KMS-11 (cell line): Measurements from ENCODE around the gene GNAZ.

Experiments
- H2AFZ ChIP-seq: fragments of 200-600 bp; sonication (generic); 2 replicates; pipeline ENCODE4 v1.6.1; 2016; ENCODE audit warnings: antibody characterized with exemption, mixed run types, low read depth
- H3K27ac ChIP-seq: fragments of 200-600 bp; sonication (generic); 2 replicates; pipeline ENCODE4 v1.6.1; 2016; ENCODE audit warnings: mild to moderate bottlenecking, mixed run types
- H3K27me3 ChIP-seq: fragments of 200-600 bp; sonication (generic); 2 replicates; pipeline ENCODE4 v1.6.1; 2017; ENCODE audit warnings: mild to moderate bottlenecking, low read depth, mixed run types, moderate library complexity; ENCODE audit not compliant: insufficient read depth
- H3K36me3 ChIP-seq: fragments of 200-600 bp; sonication (generic); 2 replicates; pipeline ENCODE4 v1.6.1; 2017; ENCODE audit warnings: mild to moderate bottlenecking, mixed run types; ENCODE audit not compliant: insufficient read depth
- H3K4me1 ChIP-seq: fragments of 200-600 bp; sonication (generic); 2 replicates; pipeline ENCODE4 v1.6.1; 2016; ENCODE audit warnings: mild to moderate bottlenecking, low read depth, mixed run types; ENCODE audit not compliant: poor library complexity, severe bottlenecking
- H3K4me2 ChIP-seq: fragments of 200-600 bp; sonication (generic); 2 replicates; pipeline ENCODE4 v1.7.0; 2016; ENCODE audit warnings: mild to moderate bottlenecking, mixed run types
- H3K4me3 ChIP-seq: fragments of 200-600 bp; sonication (generic); IDR thresholded peaks from 2 replicates; pipeline ENCODE4 v1.6.1; 2017; ENCODE audit warnings: low read depth, low read length, mixed read lengths; ENCODE audit not compliant: insufficient read depth
- H3K79me2 ChIP-seq: fragments of 200-600 bp; sonication (generic); 2 replicates; pipeline ENCODE4 v1.6.1; 2016; ENCODE audit warnings: low read depth, mixed run types; ENCODE audit not compliant: insufficient read depth
- H3K9ac ChIP-seq: fragments of 200-600 bp; sonication (generic); 2 replicates; pipeline ENCODE4 v1.6.1; 2016; ENCODE audit warnings: mild to moderate bottlenecking, mixed run types
- H4K20me1 ChIP-seq: fragments of 200-600 bp; sonication (generic); 2 replicates; pipeline ENCODE4 v1.6.1; 2016; ENCODE audit warnings: mild to moderate bottlenecking, mixed run types; ENCODE audit not compliant: insufficient read depth
- CTCF ChIP-seq: fragments of 200-600 bp; sonication (generic); conservative IDR thresholded peaks from 2 replicates; pipeline ENCODE4 v1.6.1; 2017; ENCODE audit warnings: low read depth, mild to moderate bottlenecking, antibody characterized with exemption, low read length, moderate library complexity, mixed read lengths

Gene GNAZ

GRCh38 chr22:23161574-23161973, 91.3 kb downstream of the GNAZ start:
- Histone ChIP-seq H3K27ac (no peak overlapping the region), H3K79me2 (no peaks in the 10 kb centered on the region), H3K27me3 (no peaks in the 10 kb centered on the region), H3K4me3 (no peak overlapping the region), H3K4me1 (peaks cover 18% of the 10 kb centered on the region), H2AFZ (no peak overlapping the region), H4K20me1 (no peaks in the 10 kb centered on the region), H3K36me3 (no peaks in the 10 kb centered on the region), H3K4me2 (no peak overlapping the region), H3K9ac (no peak overlapping the region)
- TF ChIP-seq CTCF: no peak

- no peak overlapping the region for H3K4me2 ChIP-seq
- H3K27ac ChIP-seq: no peak overlapping the region
- H3K9ac ChIP-seq: no peak overlapping the region
- TF ChIP-seq CTCF: no peak
- no peaks in the 10 kb centered on the region for H3K36me3 ChIP-seq
- H2AFZ ChIP-seq: no peak overlapping the region
- no peaks in the 10 kb centered on the region for H3K27me3 ChIP-seq
- peaks cover 3% of the 10 kb centered on the region for H3K4me1 ChIP-seq
- H4K20me1 ChIP-seq: no peaks in the 10 kb centered on the region
- no peak overlapping the region for H3K4me3 ChIP-seq
- H3K79me2 ChIP-seq: no peaks in the 10 kb centered on the region
Observed at GRCh38 chr22:23163665-23164064, 93.3 kb downstream of the GNAZ start.

GRCh38 chr22:23164091-23164490, 93.8 kb downstream of the GNAZ start:
- Histone ChIP-seq H2AFZ (no peak overlapping the region), H3K9ac (no peak overlapping the region), H3K27ac (no peak overlapping the region), H4K20me1 (no peaks in the 10 kb centered on the region), H3K4me1 (no peaks in the 10 kb centered on the region), H3K27me3 (no peaks in the 10 kb centered on the region), H3K4me2 (no peak overlapping the region), H3K4me3 (no peak overlapping the region), H3K36me3 (no peaks in the 10 kb centered on the region), H3K79me2 (no peaks in the 10 kb centered on the region)
- no peak for TF ChIP-seq CTCF

GRCh38 chr22:23166042-23166831, 95.9 kb downstream of the GNAZ start:
- Histone ChIP-seq H2AFZ (no peak overlapping the region), H3K27me3 (no peaks in the 10 kb centered on the region), H3K27ac (no peak overlapping the region), H3K4me2 (no peak overlapping the region), H3K4me3 (no peak overlapping the region), H3K36me3 (no peaks in the 10 kb centered on the region), H4K20me1 (no peaks in the 10 kb centered on the region), H3K79me2 (no peaks in the 10 kb centered on the region), H3K4me1 (no peaks in the 10 kb centered on the region), H3K9ac (no peak overlapping the region)
- TF ChIP-seq CTCF: no peak
